DND-41 (cell line): ENCODE data around the gene ATP6V1F.

Experiments used
- EZH2 ChIP-seq: IDR thresholded peaks from 3 replicates; pipeline ENCODE4 v1.6.1; 2012; ENCODE audit warnings: borderline replicate concordance, low read depth, mild to moderate bottlenecking, moderate library complexity, low read length, inconsistent platforms; ENCODE audit not compliant: severe bottlenecking
- TF ChIP-seq, protein P1 (sequence below): IDR thresholded peaks from 2 replicates; pipeline ENCODE4 v1.5.1; 2012; ENCODE audit warnings: borderline replicate concordance, low read length, moderate library complexity, mild to moderate bottlenecking; ENCODE audit not compliant: poor library complexity, severe bottlenecking; ENCODE audit errors: extremely low read depth

- TF ChIP-seq, protein P1, sequence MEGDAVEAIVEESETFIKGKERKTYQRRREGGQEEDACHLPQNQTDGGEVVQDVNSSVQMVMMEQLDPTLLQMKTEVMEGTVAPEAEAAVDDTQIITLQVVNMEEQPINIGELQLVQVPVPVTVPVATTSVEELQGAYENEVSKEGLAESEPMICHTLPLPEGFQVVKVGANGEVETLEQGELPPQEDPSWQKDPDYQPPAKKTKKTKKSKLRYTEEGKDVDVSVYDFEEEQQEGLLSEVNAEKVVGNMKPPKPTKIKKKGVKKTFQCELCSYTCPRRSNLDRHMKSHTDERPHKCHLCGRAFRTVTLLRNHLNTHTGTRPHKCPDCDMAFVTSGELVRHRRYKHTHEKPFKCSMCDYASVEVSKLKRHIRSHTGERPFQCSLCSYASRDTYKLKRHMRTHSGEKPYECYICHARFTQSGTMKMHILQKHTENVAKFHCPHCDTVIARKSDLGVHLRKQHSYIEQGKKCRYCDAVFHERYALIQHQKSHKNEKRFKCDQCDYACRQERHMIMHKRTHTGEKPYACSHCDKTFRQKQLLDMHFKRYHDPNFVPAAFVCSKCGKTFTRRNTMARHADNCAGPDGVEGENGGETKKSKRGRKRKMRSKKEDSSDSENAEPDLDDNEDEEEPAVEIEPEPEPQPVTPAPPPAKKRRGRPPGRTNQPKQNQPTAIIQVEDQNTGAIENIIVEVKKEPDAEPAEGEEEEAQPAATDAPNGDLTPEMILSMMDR, result no peak
- TF ChIP-seq EZH2, result no peak
Observed at GRCh38 chr7:128893251-128894100, 30.8 kb downstream of the ATP6V1F start.
